Adrenal gland (tissue), 12 donors: Measurements from ENCODE around the gene LYPLAL1. TPM values are rescaled to one million over a fixed set of nuclear protein-coding genes. Genes with fewer than 3 reads are reported as not detected.

Source experiments
- DNase-seq, 7 donors: peaks; one replicate each; pipeline ENCODE4 v3.0.0-alpha.2; 2019 to 2020
- H3K27ac ChIP-seq, 5 donors: fragments of 200-600 bp; sonication (generic) in 4 of 5; 1 replicate in 3 of 5; 2 replicates in 2 of 5; pipeline versions ENCODE4 v1.5.1 to v1.8.0; 2016 to 2020; ENCODE audit warnings: mild to moderate bottlenecking in 1 of 5
- H3K27me3 ChIP-seq: fragments of 200-600 bp; 2 replicates; pipeline ENCODE4 v1.8.0; 2021
- H3K36me3 ChIP-seq, 2 donors: fragments of 200-600 bp; replicated peaks in 1 of 2; 1 replicate in 1 of 2; 2 replicates in 1 of 2; pipeline versions ENCODE4 v1.5.1 to v1.8.0; 2018 to 2022
- H3K4me1 ChIP-seq, 2 donors: fragments of 200-600 bp; replicated peaks in 1 of 2; 1 replicate in 1 of 2; 2 replicates in 1 of 2; pipeline versions ENCODE4 v1.5.1 to v1.8.0; 2018 to 2021
- H3K4me3 ChIP-seq, 4 donors: fragments of 200-600 bp; sonication (generic) in 3 of 4; one replicate each; pipeline ENCODE4 v1.5.1; 2016 to 2018
- H3K9me3 ChIP-seq, 3 donors: fragments of 200-600 bp; sonication (generic) in 1 of 3; replicated peaks in 1 of 3; 1 replicate in 2 of 3; 2 replicates in 1 of 3; pipeline versions ENCODE4 v1.5.1 to v1.8.0; 2016 to 2021
- CTCF ChIP-seq, 6 experiments: fragments of 450-650 bp in 4 of 6; fragments of 200-600 bp in 2 of 6; sonication (generic) in 1 of 6; IDR thresholded peaks; 1 replicate in 5 of 6; 2 replicates in 1 of 6; pipeline versions ENCODE4 v1.5.1 to v1.8.0; 2016 to 2021; ENCODE audit warnings: antibody characterized with exemption in 6 of 6, mild to moderate bottlenecking in 2 of 6, moderate library complexity in 1 of 6
- POLR2A ChIP-seq, 2 donors: fragments of 450-650 bp; IDR thresholded peaks; one replicate each; pipeline ENCODE4 v1.6.1; 2017; ENCODE audit warnings: antibody characterized with exemption in 2 of 2, mild to moderate bottlenecking in 2 of 2, moderate library complexity in 1 of 2
- WGBS, 4 donors: extraction: QIAGEN DNeasy Blood & Tissue Kit in 2 of 4; methylation state at CpG; one replicate each; pipeline versions ENCODE4 v1.1.5 to v1.1.7; 2013 to 2017; 5-methylcytosine and 5-hydroxymethylcytosine counted together
- intact Hi-C, 2 donors: fragments of 100-400 bp; cut with DNase I; formaldehyde crosslinking; loops; one replicate each; pipeline versions ENCODE4 v1.14.1 to v1.15.0; 2022 to 2023
- polyA plus RNA-seq, 3 donors: library from polyadenylated mRNA; stranded (reverse); fragments of 200-250 nt in 2 of 3; fragments of 350-450 nt in 1 of 3; fragmentation: Illumina TruSeq in 1 of 3; extraction: RNeasy Lipid Tissue Mini Kit (QIAGEN cat#74804) in 1 of 3; gene quantifications; one replicate each; pipeline ENCODE4 v1.2.3, GENCODE V29; 2013 to 2014
- total RNA-seq, 9 donors: library from RNA; depleted of rRNA in 4 of 9; stranded (reverse); fragments of >200 nt in 4 of 9; fragments of 120-200 nt in 1 of 9; fragmentation: NEBNext Ultra II Directional in 1 of 9; extraction: Animal tissue kit (Norgen Biotek cat#: 25700) in 1 of 9; gene quantifications; one replicate each; pipeline versions ENCODE4 v1.1.0 to v1.2.4, GENCODE V29; 2013 to 2023
- donor health status: healthy with polysubstance abuse.
- donor health status: Bipolar disorder and iron deficiency.
- donor health status: DM: yes; HTN: yes; CAD: no.
- donor health status: DM: no; HTN: no; CAD: no.
- donor health status: DM: no; HTN: no; CAD: no.
- donor health status: DM: yes; HTN: yes; CAD: no.

LYPLAL1 gene
- total and polyA plus RNA-seq, 12 donors, result 14.9 to 82.8 (median 64.7) TPM

GRCh38 chr1:219175212-219175564, 1.5 kb downstream of the LYPLAL1 start:
- intact Hi-C loops, result no loop called here
- H3K4me1 ChIP-seq, result peaks cover 19 to 52% of the 10 kb centered on the region in 2 donors
- no peaks in the 10 kb centered on the region for H3K27me3 ChIP-seq
- H3K27ac ChIP-seq, result peak overlapping the region in 4 of 5 donors; percentile 80 to 97 (median 91)
- TF ChIP-seq CTCF (IDR thresholded peaks at IDR 0.05) (no peak), POLR2A (IDR thresholded peaks at IDR 0.05) (no peak)
- H3K4me3 ChIP-seq, result peak overlapping the region in 2 of 4 donors; percentile 60 to 85
- H3K9me3 ChIP-seq, result no peaks in the 10 kb centered on the region
- 61 to 71% (median 66%) methylated on average over 3 of the region's 3 CpGs for WGBS, 4 donors
- DNase-seq, result no peak
- no peaks in the 10 kb centered on the region for H3K36me3 ChIP-seq

- H3K4me1 ChIP-seq, result peaks cover 19 to 52% of the 10 kb centered on the region in 2 donors
- no peaks in the 10 kb centered on the region for H3K36me3 ChIP-seq
- H3K4me3 ChIP-seq, result peak overlapping the region in 1 of 4 donors; percentile 85
- intact Hi-C loops, result no loop called here
- H3K9me3 ChIP-seq, result no peaks in the 10 kb centered on the region
- no peaks in the 10 kb centered on the region for H3K27me3 ChIP-seq
- H3K27ac ChIP-seq, result no peak overlapping the region
- no peak for DNase-seq
- 90 to 91% (median 91%) methylated on average over 4 of the region's 4 CpGs for WGBS, 4 donors
- TF ChIP-seq POLR2A (IDR thresholded peaks at IDR 0.05) (no peak), CTCF (IDR thresholded peaks at IDR 0.05) (no peak)
These were observed 2.5 kb downstream of the LYPLAL1 start for GRCh38 chr1:219176168-219176567.

- peak in 3 of 7 donors; percentile 17 to 40 (median 18) for DNase-seq
- Histone ChIP-seq H3K27ac (peak overlapping the region in 1 of 5 donors; percentile 2), H3K36me3 (no peaks in the 10 kb centered on the region), H3K9me3 (no peaks in the 10 kb centered on the region), H3K4me3 (no peak overlapping the region), H3K27me3 (no peaks in the 10 kb centered on the region), H3K4me1 (peaks cover 19 to 52% of the 10 kb centered on the region in 2 donors)
- no peak for TF ChIP-seq POLR2A (IDR thresholded peaks at IDR 0.05)
- no peak for TF ChIP-seq CTCF (IDR thresholded peaks at IDR 0.05)
- 38 to 54% (median 50%) methylated on average over 3 of the region's 3 CpGs for WGBS, 4 donors
- intact Hi-C loops, result no loop called here
These were observed 3.7 kb downstream of the LYPLAL1 start for GRCh38 chr1:219177363-219177762.

- no peaks in the 10 kb centered on the region for H3K36me3 ChIP-seq
- intact Hi-C loops, result no loop called here
- no peaks in the 10 kb centered on the region for H3K27me3 ChIP-seq
- H3K4me1 ChIP-seq, result peaks cover 19 to 57% of the 10 kb centered on the region in 2 donors
- TF ChIP-seq CTCF (IDR thresholded peaks at IDR 0.05), result no peak
- no peaks in the 10 kb centered on the region for H3K9me3 ChIP-seq
- H3K27ac ChIP-seq, result no peak overlapping the region
- no peak overlapping the region for H3K4me3 ChIP-seq
- DNase-seq, result no peak
- WGBS, 4 donors, result 94 to 96% (median 95%) methylated on average over 1 of the region's 1 CpG
These were observed 4.3 kb downstream of the LYPLAL1 start for GRCh38 chr1:219177940-219178339.
